Skeletal muscle tissue (tissue), 4 donors: ENCODE data around the gene NKIRAS2. TPM values are rescaled to one million over a fixed set of nuclear protein-coding genes. Genes with fewer than 3 reads are reported as not detected.
A peak's percentile ranks its signal among the peaks of the same experiment; 100 is the strongest.

ENCODE experiments used
- H3K27ac ChIP-seq: one replicate; pipeline ENCODE4 v1.7.0; 2013; ENCODE audit warnings: mild to moderate bottlenecking, low read depth, low read length, inconsistent platforms
- H3K27me3 ChIP-seq, 3 donors: one replicate each; pipeline ENCODE4 v1.7.0; 2013; ENCODE audit warnings: low read length in 3 of 3; ENCODE audit not compliant: control insufficient read depth in 3 of 3, insufficient read depth in 3 of 3
- H3K36me3 ChIP-seq, 3 donors: one replicate each; pipeline ENCODE4 v1.7.0; 2013; ENCODE audit warnings: low read length in 3 of 3; ENCODE audit not compliant: control insufficient read depth in 3 of 3, insufficient read depth in 3 of 3
- H3K4me1 ChIP-seq, 3 donors: one replicate each; pipeline ENCODE4 v1.7.0; 2013; ENCODE audit warnings: low read length in 3 of 3, mild to moderate bottlenecking in 3 of 3; ENCODE audit not compliant: control insufficient read depth in 3 of 3, insufficient read depth in 3 of 3
- H3K4me3 ChIP-seq, 3 donors: one replicate each; pipeline ENCODE4 v1.7.0; 2013; ENCODE audit warnings: low read length in 3 of 3
- H3K9ac ChIP-seq, 3 donors: one replicate each; pipeline ENCODE4 v1.7.0; 2013; ENCODE audit warnings: low read length in 3 of 3, mild to moderate bottlenecking in 3 of 3, moderate library complexity in 2 of 3, low read depth in 1 of 3
- H3K9me3 ChIP-seq, 3 donors: one replicate each; pipeline ENCODE4 v1.7.0; 2013; ENCODE audit warnings: low read length in 3 of 3; ENCODE audit not compliant: control insufficient read depth in 3 of 3
- total RNA-seq: library from RNA; depleted of rRNA; stranded (reverse); fragments of >200 nt; gene quantifications from one replicate; pipeline ENCODE4 v1.2.3, GENCODE V29; 2014
- donor health status: Osteomylitis.

NKIRAS2 gene
- total RNA-seq, 1 donor from 2014 or later: 22.4 TPM

GRCh38 chr17:42051013-42051400, 31.1 kb downstream of the NKIRAS2 start:
- H3K4me1 ChIP-seq: peaks cover 11 to 14% (median 13%) of the 10 kb centered on the region in 3 donors
- H3K9me3 ChIP-seq: no peaks in the 10 kb centered on the region
- H3K36me3 ChIP-seq: no peaks in the 10 kb centered on the region
- peak overlapping the region; percentile 53 to 84 (median 68) for H3K9ac ChIP-seq
- peak overlapping the region; percentile 68 to 76 (median 68) for H3K4me3 ChIP-seq
- H3K27me3 ChIP-seq: peaks cover 0 to 19% (median 3%) of the 10 kb centered on the region in 3 donors
- H3K27ac ChIP-seq: no peak overlapping the region

GRCh38 chr17:42051645-42052044, 31.8 kb downstream of the NKIRAS2 start:
- Histone ChIP-seq H3K4me1 (peaks cover 11 to 14% (median 13%) of the 10 kb centered on the region in 3 donors), H3K36me3 (no peaks in the 10 kb centered on the region), H3K9me3 (no peaks in the 10 kb centered on the region), H3K27me3 (peaks cover 0 to 22% (median 3%) of the 10 kb centered on the region in 3 donors), H3K27ac (no peak overlapping the region), H3K9ac (no peak overlapping the region), H3K4me3 (no peak overlapping the region)

GRCh38 chr17:42052346-42052877, 32.5 kb downstream of the NKIRAS2 start:
- H3K9ac ChIP-seq: no peak overlapping the region
- no peaks in the 10 kb centered on the region for H3K9me3 ChIP-seq
- H3K36me3 ChIP-seq: no peaks in the 10 kb centered on the region
- peaks cover 11 to 14% (median 13%) of the 10 kb centered on the region in 3 donors for H3K4me1 ChIP-seq
- no peak overlapping the region for H3K27ac ChIP-seq
- no peak overlapping the region for H3K4me3 ChIP-seq
- H3K27me3 ChIP-seq: peaks cover 0 to 22% (median 3%) of the 10 kb centered on the region in 3 donors

GRCh38 chr17:42053731-42054500, 34.0 kb downstream of the NKIRAS2 start:
- Histone ChIP-seq H3K9me3 (no peaks in the 10 kb centered on the region), H3K27me3 (peaks cover 0 to 22% (median 3%) of the 10 kb centered on the region in 3 donors), H3K27ac (no peak overlapping the region), H3K4me1 (peaks cover 11 to 14% (median 13%) of the 10 kb centered on the region in 3 donors), H3K36me3 (no peaks in the 10 kb centered on the region), H3K9ac (no peak overlapping the region), H3K4me3 (no peak overlapping the region)

- H3K4me1 ChIP-seq: peaks cover 4 to 8% (median 7%) of the 10 kb centered on the region in 3 donors
- H3K27ac ChIP-seq: no peak overlapping the region
- H3K9ac ChIP-seq: no peak overlapping the region
- peaks cover 0 to 22% (median 3%) of the 10 kb centered on the region in 3 donors for H3K27me3 ChIP-seq
- no peak overlapping the region for H3K4me3 ChIP-seq
- H3K9me3 ChIP-seq: no peaks in the 10 kb centered on the region
- no peaks in the 10 kb centered on the region for H3K36me3 ChIP-seq
Observed at GRCh38 chr17:42055027-42055426, 35.1 kb downstream of the NKIRAS2 start.

GRCh38 chr17:42055496-42055895, 35.6 kb downstream of the NKIRAS2 start:
- Histone ChIP-seq H3K9ac (no peak overlapping the region), H3K27ac (no peak overlapping the region), H3K9me3 (no peaks in the 10 kb centered on the region), H3K4me3 (no peak overlapping the region), H3K4me1 (peaks cover 3 to 8% (median 7%) of the 10 kb centered on the region in 3 donors), H3K27me3 (peaks cover 0 to 22% (median 3%) of the 10 kb centered on the region in 3 donors), H3K36me3 (no peaks in the 10 kb centered on the region)

- Histone ChIP-seq H3K4me1 (peaks cover 0 to under 1% (median 0%) of the 10 kb centered on the region in 3 donors), H3K36me3 (peaks cover 0 to 2% (median 0%) of the 10 kb centered on the region in 3 donors), H3K9ac (no peak overlapping the region), H3K27me3 (peaks cover 0 to 22% (median 3%) of the 10 kb centered on the region in 3 donors), H3K4me3 (no peak overlapping the region), H3K27ac (no peak overlapping the region), H3K9me3 (no peaks in the 10 kb centered on the region)
Observed at GRCh38 chr17:42056635-42057034, 36.7 kb downstream of the NKIRAS2 start.

- peaks cover 0 to 2% (median 0%) of the 10 kb centered on the region in 3 donors for H3K36me3 ChIP-seq
- no peaks in the 10 kb centered on the region for H3K9me3 ChIP-seq
- H3K27ac ChIP-seq: no peak overlapping the region
- H3K4me3 ChIP-seq: no peak overlapping the region
- peak overlapping the region in 1 of 3 donors; percentile 33 for H3K9ac ChIP-seq
- peaks cover 0 to 5% (median 5%) of the 10 kb centered on the region in 3 donors for H3K4me1 ChIP-seq
- H3K27me3 ChIP-seq: peaks cover 0 to 20% (median 3%) of the 10 kb centered on the region in 3 donors
Observed at GRCh38 chr17:42058063-42058462, 38.2 kb downstream of the NKIRAS2 start.

- H3K4me1 ChIP-seq: peaks cover 4 to 18% (median 17%) of the 10 kb centered on the region in 3 donors
- H3K27ac ChIP-seq: no peak overlapping the region
- no peaks in the 10 kb centered on the region for H3K9me3 ChIP-seq
- H3K27me3 ChIP-seq: peaks cover 0 to 8% (median 0%) of the 10 kb centered on the region in 3 donors
- no peak overlapping the region for H3K9ac ChIP-seq
- H3K36me3 ChIP-seq: peaks cover 0 to 2% (median 0%) of the 10 kb centered on the region in 3 donors
- H3K4me3 ChIP-seq: no peak overlapping the region
Observed at GRCh38 chr17:42059815-42060214, 39.9 kb downstream of the NKIRAS2 start.

GRCh38 chr17:42060231-42060630, 40.3 kb downstream of the NKIRAS2 start:
- Histone ChIP-seq H3K27ac (no peak overlapping the region), H3K9ac (no peak overlapping the region), H3K9me3 (no peaks in the 10 kb centered on the region), H3K4me1 (peaks cover 4 to 18% (median 17%) of the 10 kb centered on the region in 3 donors), H3K36me3 (peaks cover 0 to 2% (median 0%) of the 10 kb centered on the region in 3 donors), H3K4me3 (no peak overlapping the region), H3K27me3 (peaks cover 0 to 8% (median 0%) of the 10 kb centered on the region in 3 donors)
